Gastroesophageal sphincter (tissue), 4 donors: Measurements from ENCODE around the gene THADA. TPM values are rescaled to one million over a fixed set of nuclear protein-coding genes. Genes with fewer than 3 reads are reported as not detected.
A peak's percentile ranks its signal among the peaks of the same experiment; 100 is the strongest.
"Not testable (repeated sequence)": the region's sequence is repeated elsewhere in the genome, so short reads cannot be mapped to it uniquely, and the experiment has no call there.

Experiments
- ATAC-seq: fragments of 150-250 bp; one replicate; pipeline ENCODE4 v1.9.1; 2016; ENCODE audit warnings: mild to moderate bottlenecking, moderate library complexity
- H3K27ac ChIP-seq, 4 donors: fragments of 200-600 bp; sonication (generic) in 3 of 4; 1 replicate in 3 of 4; 2 replicates in 1 of 4; pipeline ENCODE4 v1.5.1; 2016 to 2019
- H3K27me3 ChIP-seq: fragments of 200-600 bp; sonication (generic); one replicate; pipeline ENCODE4 v1.5.1; 2019
- H3K36me3 ChIP-seq, 2 donors: fragments of 200-600 bp; sonication (generic); one replicate each; pipeline ENCODE4 v1.5.1; 2019; ENCODE audit warnings: control low read depth in 1 of 2
- H3K4me1 ChIP-seq, 3 donors: fragments of 200-600 bp; sonication (generic); 1 replicate in 2 of 3; 2 replicates in 1 of 3; pipeline ENCODE4 v1.5.1; 2016 to 2019; ENCODE audit warnings: control low read depth in 2 of 3
- H3K4me3 ChIP-seq, 2 donors: fragments of 200-600 bp; sonication (generic); one replicate each; pipeline ENCODE4 v1.5.1; 2019; ENCODE audit warnings: mild to moderate bottlenecking in 1 of 2, moderate library complexity in 1 of 2
- H3K9me3 ChIP-seq, 3 donors: fragments of 200-600 bp; sonication (generic); one replicate each; pipeline ENCODE4 v1.5.1; 2017 to 2019; ENCODE audit warnings: control low read depth in 2 of 3
- CTCF ChIP-seq, 4 experiments: fragments of 200-600 bp in 2 of 4; fragments of 450-650 bp in 2 of 4; sonication (generic) in 1 of 4; IDR thresholded peaks; one replicate each; pipeline ENCODE4 v1.5.1; 2017 to 2019; ENCODE audit warnings: antibody characterized with exemption in 4 of 4, mild to moderate bottlenecking in 2 of 4, moderate library complexity in 2 of 4
- EP300 ChIP-seq: sonication (generic); formaldehyde crosslinking; IDR thresholded peaks from one replicate; pipeline ENCODE4 v1.6.1; 2017; ENCODE audit warnings: antibody characterized with exemption, mild to moderate bottlenecking
- POLR2A ChIP-seq, 2 donors: fragments of 450-650 bp; IDR thresholded peaks; one replicate each; pipeline ENCODE4 v1.6.1; 2017; ENCODE audit warnings: antibody characterized with exemption in 2 of 2, mild to moderate bottlenecking in 2 of 2, moderate library complexity in 1 of 2
- POLR2AphosphoS5 ChIP-seq: sonication (generic); formaldehyde crosslinking; IDR thresholded peaks from one replicate; pipeline ENCODE4 v1.6.1; 2017; ENCODE audit warnings: antibody characterized with exemption
- WGBS, 2 donors: methylation state at CpG; one replicate each; pipeline ENCODE4 v1.1.5; 2018; ENCODE audit warnings: low coverage in 1 of 2; 5-methylcytosine and 5-hydroxymethylcytosine counted together
- total RNA-seq, 4 donors: library from RNA; depleted of rRNA; stranded (reverse); fragments of >200 nt; gene quantifications; one replicate each; pipeline ENCODE4 v1.1.0, GENCODE V29; 2016

THADA gene
- total RNA-seq, 4 donors from 2014 or later: 19.7 to 34.4 (median 22.3) TPM

- no peak for TF ChIP-seq POLR2A (IDR thresholded peaks at IDR 0.05)
- no peak for TF ChIP-seq CTCF (IDR thresholded peaks at IDR 0.05)
- TF ChIP-seq EP300: no peak
- no peak for TF ChIP-seq POLR2AphosphoS5
- Histone ChIP-seq H3K4me1 (peaks cover 0 to 5% (median 0%) of the 10 kb centered on the region in 3 donors), H3K4me3 (no peak overlapping the region), H3K27me3 (no peaks in the 10 kb centered on the region), H3K9me3 (no peaks in the 10 kb centered on the region), H3K36me3 (no peaks in the 10 kb centered on the region), H3K27ac (no peak overlapping the region)
- WGBS, 2 donors: 83% methylated on average over 1 of the region's 3 CpGs; no CpG with 5 or more reads in 1 of the 2 donors
- ATAC-seq: no peak
Measured at GRCh38 chr2:43191947-43192516, 403.8 kb downstream of the THADA start.

GRCh38 chr2:43190311-43191052 lies 405.4 kb downstream of the THADA start:
- Histone ChIP-seq H3K36me3 (no peaks in the 10 kb centered on the region), H3K27me3 (no peaks in the 10 kb centered on the region), H3K27ac (no peak overlapping the region), H3K4me3 (no peak overlapping the region), H3K4me1 (peaks cover 0 to 11% (median 0%) of the 10 kb centered on the region in 3 donors), H3K9me3 (no peaks in the 10 kb centered on the region)
- no peak for ATAC-seq
- WGBS, 2 donors: 63% methylated on average over 2 of the region's 10 CpGs; no CpG with 5 or more reads in 1 of the 2 donors
- TF ChIP-seq EP300: no peak
- no peak for TF ChIP-seq CTCF (IDR thresholded peaks at IDR 0.05)
- no peak for TF ChIP-seq POLR2A (IDR thresholded peaks at IDR 0.05)
- no peak for TF ChIP-seq POLR2AphosphoS5

- 95 to 100% methylated on average over 2 to 6 of the region's 7 CpGs for WGBS, 2 donors
- not testable (repeated sequence) for H3K9me3 ChIP-seq, H3K27me3 ChIP-seq, H3K36me3 ChIP-seq, H3K4me3 ChIP-seq, H3K27ac ChIP-seq, ATAC-seq
- peaks cover 0 to 11% (median 0%) of the 10 kb centered on the region in 3 donors for H3K4me1 ChIP-seq
Measured at GRCh38 chr2:43189861-43190260, 406.0 kb downstream of the THADA start.

GRCh38 chr2:43188561-43189386 lies 407.1 kb downstream of the THADA start:
- Histone ChIP-seq H3K4me1 (peaks cover 0 to 11% (median 0%) of the 10 kb centered on the region in 3 donors), H3K36me3 (no peaks in the 10 kb centered on the region), H3K9me3 (no peaks in the 10 kb centered on the region), H3K4me3 (no peak overlapping the region), H3K27me3 (no peaks in the 10 kb centered on the region), H3K27ac (no peak overlapping the region)
- no peak for ATAC-seq
- TF ChIP-seq POLR2AphosphoS5: no peak
- TF ChIP-seq EP300: no peak
- TF ChIP-seq POLR2A (IDR thresholded peaks at IDR 0.05): no peak
- WGBS, 2 donors: 100% methylated on average over 1 to 3 of the region's 16 CpGs

GRCh38 chr2:43186679-43187374 lies 409.0 kb downstream of the THADA start:
- TF ChIP-seq CTCF (IDR thresholded peaks at IDR 0.05) (no peak), POLR2AphosphoS5 (no peak), EP300 (no peak), POLR2A (IDR thresholded peaks at IDR 0.05) (no peak)
- H3K27ac ChIP-seq: peak overlapping the region in 3 of 4 donors; percentile 29 to 43 (median 38)
- no peaks in the 10 kb centered on the region for H3K36me3 ChIP-seq
- WGBS, 2 donors: 38 to 80% methylated on average over 1 to 3 of the region's 12 CpGs
- no peaks in the 10 kb centered on the region for H3K27me3 ChIP-seq
- H3K4me3 ChIP-seq: no peak overlapping the region
- peak; percentile 38 for ATAC-seq
- H3K9me3 ChIP-seq: no peaks in the 10 kb centered on the region
- H3K4me1 ChIP-seq: peaks cover 0 to 11% (median 0%) of the 10 kb centered on the region in 3 donors
